ENCODE data around the gene ADCY6. TPM values are rescaled to one million over a fixed set of nuclear protein-coding genes. Genes with fewer than 3 reads are reported as not detected.

The ADCY6 gene
- total RNA-seq, 1 donor: 30.8 TPM

DNA sequence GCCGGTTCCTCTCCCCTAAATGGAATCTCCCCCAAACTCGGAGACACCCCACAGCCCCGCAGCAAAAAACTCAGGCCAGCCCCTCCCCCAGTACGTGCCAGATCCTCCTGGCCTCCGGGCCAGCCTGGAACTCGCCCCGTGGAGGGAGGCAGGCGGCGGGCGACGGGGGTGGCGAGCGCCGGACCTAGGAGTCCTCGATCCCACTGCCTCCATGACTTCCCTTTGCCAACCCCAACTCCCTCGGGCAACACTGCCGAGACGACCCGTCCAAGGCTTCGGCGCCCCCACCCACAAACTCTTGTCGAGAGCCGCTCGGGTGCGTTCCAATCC is 400 bp downstream of the ADCY6 start:
- TF ChIP-seq CTCF (IDR thresholded peaks at IDR 0.05; ENCODE audit: extremely low read depth, low read depth, low read length): no peak
- no peaks in the 10 kb centered on the region for H3K36me3 ChIP-seq (ENCODE audit: insufficient read depth, low read length)
- no peaks in the 10 kb centered on the region for H3K9me3 ChIP-seq (ENCODE audit: low read depth, low read length)
- H3K4me3 ChIP-seq (ENCODE audit: insufficient read depth, low read length): peak overlapping the region; percentile 86
- peak overlapping the region; percentile 94 for H3K4me2 ChIP-seq (ENCODE audit: insufficient read depth, low read length)
- no peaks in the 10 kb centered on the region for H3K27me3 ChIP-seq (ENCODE audit: insufficient read depth, low read length)
- peak overlapping the region; percentile 81 for H2AFZ ChIP-seq (ENCODE audit: low read length)
- peaks cover 27% of the 10 kb centered on the region for H4K20me1 ChIP-seq (ENCODE audit: insufficient read depth, low read length)
- H3K27ac ChIP-seq (ENCODE audit: low read depth, low read length): peak overlapping the region; percentile 27
- peaks cover 21% of the 10 kb centered on the region for H3K4me1 ChIP-seq (ENCODE audit: insufficient read depth, low read length)
- H3K79me2 ChIP-seq (ENCODE audit: insufficient read depth, low read length): peaks cover 47% of the 10 kb centered on the region
- DNase-seq (ENCODE audit: insufficient read length, low spot score, missing footprints): peak; percentile 94

GRCh38 chr12:48787791-48788523 is 932 bp downstream of the ADCY6 start:
- H3K4me1 ChIP-seq (ENCODE audit: insufficient read depth, low read length): peaks cover 21% of the 10 kb centered on the region
- DNase-seq (ENCODE audit: insufficient read length, low spot score, missing footprints): peak; percentile 93
- no peaks in the 10 kb centered on the region for H3K9me3 ChIP-seq (ENCODE audit: low read depth, low read length)
- peaks cover 27% of the 10 kb centered on the region for H4K20me1 ChIP-seq (ENCODE audit: insufficient read depth, low read length)
- no peaks in the 10 kb centered on the region for H3K36me3 ChIP-seq (ENCODE audit: insufficient read depth, low read length)
- H3K4me3 ChIP-seq (ENCODE audit: insufficient read depth, low read length): peak overlapping the region; percentile 86
- peak overlapping the region; percentile 94 for H3K4me2 ChIP-seq (ENCODE audit: insufficient read depth, low read length)
- peaks cover 53% of the 10 kb centered on the region for H3K79me2 ChIP-seq (ENCODE audit: insufficient read depth, low read length)
- H3K27ac ChIP-seq (ENCODE audit: low read depth, low read length): peak overlapping the region; percentile 27
- peak overlapping the region; percentile 81 for H2AFZ ChIP-seq (ENCODE audit: low read length)
- no peak for TF ChIP-seq CTCF (IDR thresholded peaks at IDR 0.05; ENCODE audit: extremely low read depth, low read depth, low read length)
- H3K27me3 ChIP-seq (ENCODE audit: insufficient read depth, low read length): no peaks in the 10 kb centered on the region

GRCh38 chr12:48786591-48787544 is 2.0 kb downstream of the ADCY6 start:
- H3K4me1 ChIP-seq (ENCODE audit: insufficient read depth, low read length): peaks cover 21% of the 10 kb centered on the region
- no peaks in the 10 kb centered on the region for H3K9me3 ChIP-seq (ENCODE audit: low read depth, low read length)
- peaks cover 27% of the 10 kb centered on the region for H4K20me1 ChIP-seq (ENCODE audit: insufficient read depth, low read length)
- peaks cover 3% of the 10 kb centered on the region for H3K36me3 ChIP-seq (ENCODE audit: insufficient read depth, low read length)
- H3K4me2 ChIP-seq (ENCODE audit: insufficient read depth, low read length): peak overlapping the region; percentile 94
- no peak for DNase-seq (ENCODE audit: insufficient read length, low spot score, missing footprints)
- H2AFZ ChIP-seq (ENCODE audit: low read length): no peak overlapping the region
- no peaks in the 10 kb centered on the region for H3K27me3 ChIP-seq (ENCODE audit: insufficient read depth, low read length)
- H3K4me3 ChIP-seq (ENCODE audit: insufficient read depth, low read length): peak overlapping the region; percentile 86
- no peak for TF ChIP-seq CTCF (IDR thresholded peaks at IDR 0.05; ENCODE audit: extremely low read depth, low read depth, low read length)
- no peak overlapping the region for H3K27ac ChIP-seq (ENCODE audit: low read depth, low read length)
- peaks cover 61% of the 10 kb centered on the region for H3K79me2 ChIP-seq (ENCODE audit: insufficient read depth, low read length)

DNA sequence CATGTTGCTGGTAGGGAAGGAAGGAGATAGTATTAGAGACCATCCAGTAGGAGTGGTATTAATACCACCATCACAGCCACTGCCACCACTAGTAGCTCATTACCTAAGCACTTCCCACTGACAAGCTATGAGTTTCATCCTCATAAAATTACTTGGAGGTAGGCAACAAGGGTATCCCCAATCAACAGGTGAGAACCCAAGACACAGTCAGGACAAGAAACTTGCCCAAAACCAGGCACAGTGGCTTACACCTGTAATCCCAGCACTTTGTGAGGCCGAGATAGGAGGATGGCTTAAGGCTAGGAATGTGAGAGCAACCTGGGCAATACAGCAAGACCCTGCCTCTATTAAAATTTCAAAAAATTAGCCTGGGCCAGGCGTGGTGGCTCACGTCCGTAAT is 5.5 kb downstream of the ADCY6 start:
- H3K27ac ChIP-seq (ENCODE audit: low read depth, low read length): no peak overlapping the region
- DNase-seq (ENCODE audit: insufficient read length, low spot score, missing footprints): peak; percentile 64
- peaks cover 37% of the 10 kb centered on the region for H4K20me1 ChIP-seq (ENCODE audit: insufficient read depth, low read length)
- H3K4me3 ChIP-seq (ENCODE audit: insufficient read depth, low read length): no peak overlapping the region
- no peaks in the 10 kb centered on the region for H3K9me3 ChIP-seq (ENCODE audit: low read depth, low read length)
- peaks cover 78% of the 10 kb centered on the region for H3K79me2 ChIP-seq (ENCODE audit: insufficient read depth, low read length)
- no peak overlapping the region for H3K4me2 ChIP-seq (ENCODE audit: insufficient read depth, low read length)
- H3K27me3 ChIP-seq (ENCODE audit: insufficient read depth, low read length): no peaks in the 10 kb centered on the region
- no peak overlapping the region for H2AFZ ChIP-seq (ENCODE audit: low read length)
- peaks cover 36% of the 10 kb centered on the region for H3K4me1 ChIP-seq (ENCODE audit: insufficient read depth, low read length)
- H3K36me3 ChIP-seq (ENCODE audit: insufficient read depth, low read length): peaks cover 9% of the 10 kb centered on the region
- TF ChIP-seq CTCF (IDR thresholded peaks at IDR 0.05; ENCODE audit: extremely low read depth, low read depth, low read length): no peak

Measured in osteoblast (primary cell).